Adrenal gland (tissue), 12 donors: ENCODE results near the gene CRIP1. TPM values are rescaled to one million over a fixed set of nuclear protein-coding genes. Genes with fewer than 3 reads are reported as not detected.

Experiments
- DNase-seq, 7 donors: peaks; one replicate each; pipeline ENCODE4 v3.0.0-alpha.2; 2019 to 2020
- H3K27ac ChIP-seq, 5 donors: fragments of 200-600 bp; sonication (generic) in 4 of 5; 1 replicate in 3 of 5; 2 replicates in 2 of 5; pipeline versions ENCODE4 v1.5.1 to v1.8.0; 2016 to 2020; ENCODE audit warnings: mild to moderate bottlenecking in 1 of 5
- H3K27me3 ChIP-seq: fragments of 200-600 bp; 2 replicates; pipeline ENCODE4 v1.8.0; 2021
- H3K36me3 ChIP-seq, 2 donors: fragments of 200-600 bp; replicated peaks in 1 of 2; 1 replicate in 1 of 2; 2 replicates in 1 of 2; pipeline versions ENCODE4 v1.5.1 to v1.8.0; 2018 to 2022
- H3K4me1 ChIP-seq, 2 donors: fragments of 200-600 bp; replicated peaks in 1 of 2; 1 replicate in 1 of 2; 2 replicates in 1 of 2; pipeline versions ENCODE4 v1.5.1 to v1.8.0; 2018 to 2021
- H3K4me3 ChIP-seq, 4 donors: fragments of 200-600 bp; sonication (generic) in 3 of 4; one replicate each; pipeline ENCODE4 v1.5.1; 2016 to 2018
- H3K9me3 ChIP-seq, 3 donors: fragments of 200-600 bp; sonication (generic) in 1 of 3; replicated peaks in 1 of 3; 1 replicate in 2 of 3; 2 replicates in 1 of 3; pipeline versions ENCODE4 v1.5.1 to v1.8.0; 2016 to 2021
- POLR2A ChIP-seq, 2 donors: fragments of 450-650 bp; IDR thresholded peaks; one replicate each; pipeline ENCODE4 v1.6.1; 2017; ENCODE audit warnings: antibody characterized with exemption in 2 of 2, mild to moderate bottlenecking in 2 of 2, moderate library complexity in 1 of 2
- WGBS, 4 donors: extraction: QIAGEN DNeasy Blood & Tissue Kit in 2 of 4; methylation state at CpG; one replicate each; pipeline versions ENCODE4 v1.1.5 to v1.1.7; 2013 to 2017; 5-methylcytosine and 5-hydroxymethylcytosine counted together
- intact Hi-C, 2 donors: fragments of 100-400 bp; cut with DNase I; formaldehyde crosslinking; loops; one replicate each; pipeline versions ENCODE4 v1.14.1 to v1.15.0; 2022 to 2023
- polyA plus RNA-seq, 3 donors: library from polyadenylated mRNA; stranded (reverse); fragments of 200-250 nt in 2 of 3; fragments of 350-450 nt in 1 of 3; fragmentation: Illumina TruSeq in 1 of 3; extraction: RNeasy Lipid Tissue Mini Kit (QIAGEN cat#74804) in 1 of 3; gene quantifications; one replicate each; pipeline ENCODE4 v1.2.3, GENCODE V29; 2013 to 2014
- total RNA-seq, 9 donors: library from RNA; depleted of rRNA in 4 of 9; stranded (reverse); fragments of >200 nt in 4 of 9; fragments of 120-200 nt in 1 of 9; fragmentation: NEBNext Ultra II Directional in 1 of 9; extraction: Animal tissue kit (Norgen Biotek cat#: 25700) in 1 of 9; gene quantifications; one replicate each; pipeline versions ENCODE4 v1.1.0 to v1.2.4, GENCODE V29; 2013 to 2023
- TF ChIP-seq, protein P1 (sequence below), 6 experiments: fragments of 450-650 bp in 4 of 6; fragments of 200-600 bp in 2 of 6; sonication (generic) in 1 of 6; IDR thresholded peaks; 1 replicate in 5 of 6; 2 replicates in 1 of 6; pipeline versions ENCODE4 v1.5.1 to v1.8.0; 2016 to 2021; ENCODE audit warnings: antibody characterized with exemption in 6 of 6, mild to moderate bottlenecking in 2 of 6, moderate library complexity in 1 of 6
- donor health status: healthy with polysubstance abuse.
- donor health status: Bipolar disorder and iron deficiency.
- donor health status: DM: yes; HTN: yes; CAD: no.
- donor health status: DM: no; HTN: no; CAD: no.
- donor health status: DM: no; HTN: no; CAD: no.
- donor health status: DM: yes; HTN: yes; CAD: no.

The CRIP1 gene
- total and polyA plus RNA-seq, 12 donors: 1.9 to 157 (median 9.3) TPM

DNA sequence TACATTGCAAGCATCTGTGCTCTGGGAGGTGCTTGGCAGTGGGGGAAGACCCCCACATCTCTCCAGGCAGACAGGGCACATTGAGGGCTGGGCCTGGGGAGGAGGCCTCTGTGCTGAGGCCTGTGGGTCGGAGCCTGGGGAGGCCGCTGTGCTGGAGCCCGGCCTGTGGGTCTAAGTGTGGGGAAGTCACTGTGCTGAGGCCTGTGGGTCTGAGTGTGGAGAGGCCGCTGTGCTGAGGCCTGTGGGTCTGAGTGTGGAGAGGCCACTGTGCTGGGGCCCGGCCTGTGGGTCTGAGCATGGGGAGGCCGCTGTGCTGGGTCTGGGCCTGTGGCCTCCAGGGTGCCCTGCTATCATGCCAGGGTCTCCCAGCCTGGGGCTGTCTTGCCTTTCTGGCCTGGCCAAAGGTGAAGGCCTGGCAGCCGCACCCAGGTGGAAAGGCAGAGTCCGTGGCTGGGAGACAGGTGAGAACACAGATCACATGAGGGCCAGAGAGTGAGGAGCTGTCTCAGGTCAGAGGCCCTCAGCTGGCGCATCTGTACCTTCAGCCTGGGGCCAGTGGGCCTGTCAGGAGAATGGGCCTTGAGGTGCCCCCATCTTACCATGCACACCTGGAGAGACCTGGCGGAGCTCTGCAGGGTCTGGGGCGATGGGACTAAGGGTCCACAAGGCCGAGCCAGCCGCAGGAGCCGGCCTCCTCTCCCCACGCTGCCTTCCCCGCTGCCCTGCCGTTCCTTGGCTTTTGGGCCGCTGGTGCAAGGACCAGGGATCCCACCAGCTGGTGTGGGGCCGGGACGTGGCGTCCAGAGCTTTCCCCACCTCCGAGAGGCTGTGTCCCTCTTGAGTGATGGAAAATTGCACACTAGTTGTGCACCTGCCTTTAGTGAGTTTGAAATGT, 30.7 kb upstream of the CRIP1 start:
- TF ChIP-seq POLR2A (IDR thresholded peaks at IDR 0.05): no peak
- TF ChIP-seq, protein P1, sequence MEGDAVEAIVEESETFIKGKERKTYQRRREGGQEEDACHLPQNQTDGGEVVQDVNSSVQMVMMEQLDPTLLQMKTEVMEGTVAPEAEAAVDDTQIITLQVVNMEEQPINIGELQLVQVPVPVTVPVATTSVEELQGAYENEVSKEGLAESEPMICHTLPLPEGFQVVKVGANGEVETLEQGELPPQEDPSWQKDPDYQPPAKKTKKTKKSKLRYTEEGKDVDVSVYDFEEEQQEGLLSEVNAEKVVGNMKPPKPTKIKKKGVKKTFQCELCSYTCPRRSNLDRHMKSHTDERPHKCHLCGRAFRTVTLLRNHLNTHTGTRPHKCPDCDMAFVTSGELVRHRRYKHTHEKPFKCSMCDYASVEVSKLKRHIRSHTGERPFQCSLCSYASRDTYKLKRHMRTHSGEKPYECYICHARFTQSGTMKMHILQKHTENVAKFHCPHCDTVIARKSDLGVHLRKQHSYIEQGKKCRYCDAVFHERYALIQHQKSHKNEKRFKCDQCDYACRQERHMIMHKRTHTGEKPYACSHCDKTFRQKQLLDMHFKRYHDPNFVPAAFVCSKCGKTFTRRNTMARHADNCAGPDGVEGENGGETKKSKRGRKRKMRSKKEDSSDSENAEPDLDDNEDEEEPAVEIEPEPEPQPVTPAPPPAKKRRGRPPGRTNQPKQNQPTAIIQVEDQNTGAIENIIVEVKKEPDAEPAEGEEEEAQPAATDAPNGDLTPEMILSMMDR (IDR thresholded peaks at IDR 0.05): no peak
- intact Hi-C loops: no loop called here
- peaks cover 0 to 51% of the 10 kb centered on the region in 2 donors for H3K36me3 ChIP-seq

GRCh38 chr14:105456736-105457617, 29.7 kb upstream of the CRIP1 start:
- Histone ChIP-seq H3K27ac (no peak overlapping the region), H3K9me3 (no peaks in the 10 kb centered on the region), H3K4me3 (no peak overlapping the region), H3K4me1 (no peaks in the 10 kb centered on the region), H3K36me3 (peaks cover 0 to 61% of the 10 kb centered on the region in 2 donors), H3K27me3 (no peaks in the 10 kb centered on the region)
- DNase-seq: no peak
- 83 to 91% (median 86%) methylated on average over 15 to 22 of the region's 22 CpGs for WGBS, 4 donors
- TF ChIP-seq, protein P1 (IDR thresholded peaks at IDR 0.05): no peak
- no peak for TF ChIP-seq POLR2A (IDR thresholded peaks at IDR 0.05)
- intact Hi-C loops: no loop called here

More for the DNA sequence above, 30.7 kb upstream of the CRIP1 start:
- H3K4me3 ChIP-seq: no peak overlapping the region
- no peak for DNase-seq
- 88 to 94% (median 90%) methylated on average over 19 to 22 of the region's 22 CpGs; no CpG with 5 or more reads in 1 of the 4 donors for WGBS, 4 donors
- H3K4me1 ChIP-seq: no peaks in the 10 kb centered on the region
- no peak overlapping the region for H3K27ac ChIP-seq
- no peaks in the 10 kb centered on the region for H3K27me3 ChIP-seq
- no peaks in the 10 kb centered on the region for H3K9me3 ChIP-seq

DNA sequence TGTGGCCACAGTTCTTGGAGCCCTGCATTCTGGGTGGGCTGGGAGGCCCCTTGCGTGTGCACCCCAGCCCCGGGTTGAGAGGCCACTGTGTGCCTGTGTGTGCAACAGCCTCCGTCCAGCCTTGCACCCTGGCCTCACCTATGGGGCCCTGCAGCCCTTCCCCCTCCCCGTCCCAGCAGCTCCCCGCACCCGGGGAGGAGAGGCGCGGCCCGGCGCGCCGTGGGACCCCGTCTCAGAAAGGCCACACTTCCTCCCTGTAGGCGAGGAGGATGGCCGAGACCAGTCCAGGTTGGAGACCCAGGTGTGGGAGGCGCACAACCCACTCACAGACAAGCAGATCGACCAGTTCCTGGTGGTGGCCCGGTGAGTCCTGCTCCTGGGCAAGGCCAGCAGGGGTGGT, 28.7 kb upstream of the CRIP1 start:
- Histone ChIP-seq H3K36me3 (peaks cover 0 to 66% of the 10 kb centered on the region in 2 donors), H3K9me3 (no peaks in the 10 kb centered on the region), H3K27me3 (no peaks in the 10 kb centered on the region), H3K27ac (no peak overlapping the region), H3K4me1 (no peaks in the 10 kb centered on the region), H3K4me3 (no peak overlapping the region)
- no peak for DNase-seq
- TF ChIP-seq, protein P1 (IDR thresholded peaks at IDR 0.05): no peak
- TF ChIP-seq POLR2A (IDR thresholded peaks at IDR 0.05): no peak
- intact Hi-C loops: no loop called here
- 89 to 94% (median 90%) methylated on average over 4 to 18 of the region's 18 CpGs for WGBS, 4 donors

- Histone ChIP-seq H3K36me3 (peaks cover 0 to 67% of the 10 kb centered on the region in 2 donors), H3K4me3 (no peak overlapping the region), H3K4me1 (no peaks in the 10 kb centered on the region), H3K9me3 (no peaks in the 10 kb centered on the region), H3K27me3 (no peaks in the 10 kb centered on the region), H3K27ac (no peak overlapping the region)
- DNase-seq: no peak
- TF ChIP-seq, protein P1 (IDR thresholded peaks at IDR 0.05): no peak
- no peak for TF ChIP-seq POLR2A (IDR thresholded peaks at IDR 0.05)
- WGBS, 4 donors: 82 to 91% (median 89%) methylated on average over 10 to 14 of the region's 14 CpGs; no CpG with 5 or more reads in 1 of the 4 donors
- intact Hi-C loops: no loop called here
Observed at GRCh38 chr14:105458571-105458970, 28.1 kb upstream of the CRIP1 start.
